ENCODE results near the gene HSPA4. TPM values are rescaled to one million over a fixed set of nuclear protein-coding genes. Genes with fewer than 3 reads are reported as not detected.
"Not testable (repeated sequence)": the region's sequence is repeated elsewhere in the genome, so short reads cannot be mapped to it uniquely, and the experiment has no call there.

HSPA4 gene
- total RNA-seq, 2 experiments from 2014 or later = 105 to 169 TPM

DNA sequence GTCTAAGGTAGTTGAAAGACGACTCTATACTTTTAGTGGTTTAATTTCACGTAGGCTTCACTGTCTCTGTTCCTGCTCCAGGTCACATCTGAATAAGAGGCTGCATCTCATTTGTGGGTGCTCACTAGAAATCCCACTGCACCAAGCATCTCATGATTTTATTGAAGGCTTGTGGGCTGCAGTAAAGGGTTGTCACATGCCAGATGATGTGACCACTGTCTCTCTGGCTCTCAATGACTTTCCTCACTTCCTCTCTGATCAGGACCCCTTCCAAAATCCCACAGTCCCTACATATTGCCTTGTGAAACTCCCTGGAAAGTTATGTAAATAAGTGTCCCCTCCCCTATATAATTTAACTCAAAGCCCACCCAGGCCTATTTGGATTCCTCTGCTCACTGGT is 16.6 kb upstream of the HSPA4 start:
- no peaks in the 10 kb centered on the region for H3K36me3 Mint-ChIP-seq
- H3K9me3 Mint-ChIP-seq (ENCODE audit: low read depth) = no peaks in the 10 kb centered on the region
- no peaks in the 10 kb centered on the region for H3K27me3 Mint-ChIP-seq
- no peak overlapping the region for H3K27ac Mint-ChIP-seq
- peaks cover 8% of the 10 kb centered on the region for H3K4me1 Mint-ChIP-seq
- CTCF ChIA-PET = no interaction called here
- no peak for DNase-seq
- no peak overlapping the region for H3K4me3 Mint-ChIP-seq
- no peak for ATAC-seq

DNA sequence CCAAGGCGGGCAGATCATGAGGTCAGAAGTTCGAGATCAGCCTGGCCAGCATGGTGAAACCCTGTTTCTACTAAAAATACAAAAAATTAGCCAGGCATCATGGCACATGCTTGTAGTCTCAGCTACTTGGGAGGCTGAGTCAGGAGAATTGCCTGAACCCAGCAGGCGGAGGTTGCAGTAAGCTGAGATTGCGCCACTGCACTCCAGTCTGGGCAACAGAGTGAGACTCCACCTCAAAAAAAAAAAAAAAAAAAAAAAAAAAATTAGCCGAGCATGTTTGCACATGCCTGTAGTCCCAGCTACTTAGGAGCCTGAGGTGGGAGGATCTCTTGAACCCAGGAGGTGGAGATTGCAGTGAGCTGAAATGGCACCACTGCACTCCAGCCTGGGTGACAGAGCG is 15.1 kb upstream of the HSPA4 start:
- H3K36me3 Mint-ChIP-seq; H3K9me3 Mint-ChIP-seq (ENCODE audit: low read depth); DNase-seq; H3K27me3 Mint-ChIP-seq; CTCF ChIA-PET; H3K4me1 Mint-ChIP-seq; H3K4me3 Mint-ChIP-seq; H3K27ac Mint-ChIP-seq; ATAC-seq: not testable (repeated sequence)

DNA sequence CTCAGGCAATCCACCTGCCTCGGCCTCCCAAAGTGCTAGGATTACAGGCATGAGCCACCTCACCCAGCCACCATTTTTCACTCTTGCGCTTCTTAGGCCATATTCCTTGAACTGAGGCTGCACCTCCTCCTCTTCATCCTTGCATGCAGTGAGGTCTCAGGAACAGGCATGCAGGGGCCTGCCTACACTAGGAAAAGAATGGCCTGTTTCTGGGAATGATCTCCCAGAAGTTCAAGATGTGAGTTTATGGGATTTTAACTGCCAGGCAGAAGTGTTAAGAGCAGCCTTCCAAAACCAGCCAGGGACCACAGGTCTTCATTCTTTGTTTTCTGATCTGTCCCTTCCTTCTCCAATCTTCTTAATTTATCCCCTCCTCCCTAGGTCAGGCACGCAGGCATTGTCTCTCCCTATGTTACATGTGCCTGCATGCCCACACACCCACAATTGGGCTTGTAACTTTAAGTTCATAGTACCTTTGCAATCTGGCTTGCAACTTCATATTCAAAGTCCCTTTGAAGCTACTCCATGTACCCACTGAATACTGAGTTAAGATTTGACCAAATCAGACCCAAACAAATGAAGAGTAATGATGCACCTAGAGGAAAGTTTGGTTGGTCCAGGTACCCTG is 10.5 kb upstream of the HSPA4 start:
- CTCF ChIA-PET = no interaction called here
- no peak for DNase-seq
- no peaks in the 10 kb centered on the region for H3K9me3 Mint-ChIP-seq (ENCODE audit: low read depth)
- H3K4me1 Mint-ChIP-seq = no peaks in the 10 kb centered on the region
- H3K4me3 Mint-ChIP-seq = no peak overlapping the region
- no peak overlapping the region for H3K27ac Mint-ChIP-seq
- H3K27me3 Mint-ChIP-seq = no peaks in the 10 kb centered on the region
- no peak for ATAC-seq
- H3K36me3 Mint-ChIP-seq = no peaks in the 10 kb centered on the region

DNA sequence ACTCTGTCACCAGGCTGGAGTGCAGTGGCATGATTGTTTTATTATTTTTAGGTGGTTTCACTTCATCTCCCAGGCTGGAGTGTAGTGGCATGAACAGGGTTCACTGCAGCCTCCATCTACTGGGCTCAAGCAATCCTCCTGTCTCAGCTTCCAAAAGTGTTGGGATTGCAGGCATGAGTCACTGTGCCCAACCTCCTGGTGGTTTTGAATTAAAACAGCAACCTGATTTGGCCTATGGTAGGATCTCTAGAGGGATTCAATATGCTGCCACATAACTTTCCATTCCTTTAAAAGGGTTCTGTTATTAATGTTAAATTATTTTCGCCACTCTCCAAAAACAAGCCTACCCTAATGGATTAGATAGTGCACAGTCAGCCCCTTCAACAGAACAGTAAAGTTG is 9.9 kb upstream of the HSPA4 start:
- DNase-seq (no peak), ATAC-seq (no peak)
- Mint-ChIP-seq H3K27ac (no peak overlapping the region), H3K4me3 (no peak overlapping the region), H3K9me3 (ENCODE audit: low read depth) (no peaks in the 10 kb centered on the region), H3K4me1 (no peaks in the 10 kb centered on the region), H3K36me3 (no peaks in the 10 kb centered on the region), H3K27me3 (no peaks in the 10 kb centered on the region)
- CTCF ChIA-PET = no interaction called here

DNA sequence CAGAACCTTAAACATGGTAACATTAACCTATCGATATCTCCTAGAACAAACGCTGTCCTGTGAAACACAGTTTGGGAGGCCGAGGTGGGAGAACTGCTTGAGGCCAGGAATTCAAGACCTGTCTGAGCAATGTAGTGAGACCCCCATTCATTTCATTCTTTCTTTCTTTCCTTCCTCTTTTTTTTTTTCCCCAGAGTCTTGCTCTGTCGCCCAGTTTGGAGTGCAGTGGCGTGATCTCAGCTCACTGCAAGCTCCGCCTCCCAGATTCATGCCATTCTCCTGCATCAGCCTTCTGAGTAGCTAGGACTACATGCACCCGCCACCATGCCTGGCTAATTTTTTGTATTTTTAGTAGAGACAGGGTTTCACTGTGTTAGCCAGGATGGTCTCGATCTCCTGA is 5.3 kb upstream of the HSPA4 start:
- ATAC-seq; H3K36me3 Mint-ChIP-seq; DNase-seq; CTCF ChIA-PET; H3K4me3 Mint-ChIP-seq; H3K27ac Mint-ChIP-seq; H3K9me3 Mint-ChIP-seq (ENCODE audit: low read depth); H3K27me3 Mint-ChIP-seq: not testable (repeated sequence)
- peaks cover 19% of the 10 kb centered on the region for H3K4me1 Mint-ChIP-seq

DNA sequence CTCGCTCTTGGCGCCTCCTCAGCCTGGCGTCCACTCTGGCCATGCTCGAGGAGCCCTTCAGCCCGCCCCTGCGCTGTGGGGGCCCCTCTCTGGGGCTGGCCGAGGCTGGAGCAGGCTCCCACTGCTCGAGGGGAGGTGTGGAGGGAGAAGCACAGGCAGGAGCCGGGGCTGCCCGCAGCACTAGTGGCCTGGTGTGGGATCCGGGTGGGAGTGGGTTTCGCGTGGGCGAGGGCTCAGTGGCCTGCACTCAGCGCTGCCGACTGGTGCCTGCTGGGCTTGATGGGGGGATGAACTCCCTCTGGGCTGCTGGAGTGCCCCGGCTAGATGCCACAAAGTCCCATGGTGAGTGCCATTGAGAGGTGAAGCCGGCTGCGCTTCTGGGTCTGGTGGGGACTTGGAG is 4.4 kb upstream of the HSPA4 start:
- H3K9me3 Mint-ChIP-seq (ENCODE audit: low read depth) = no peaks in the 10 kb centered on the region
- ATAC-seq (no peak), DNase-seq (no peak)
- no peak overlapping the region for H3K27ac Mint-ChIP-seq
- no peaks in the 10 kb centered on the region for H3K27me3 Mint-ChIP-seq
- CTCF ChIA-PET = no interaction called here
- H3K36me3 Mint-ChIP-seq = peaks cover 4% of the 10 kb centered on the region
- H3K4me3 Mint-ChIP-seq = no peak overlapping the region
- H3K4me1 Mint-ChIP-seq = peaks cover 19% of the 10 kb centered on the region

DNA sequence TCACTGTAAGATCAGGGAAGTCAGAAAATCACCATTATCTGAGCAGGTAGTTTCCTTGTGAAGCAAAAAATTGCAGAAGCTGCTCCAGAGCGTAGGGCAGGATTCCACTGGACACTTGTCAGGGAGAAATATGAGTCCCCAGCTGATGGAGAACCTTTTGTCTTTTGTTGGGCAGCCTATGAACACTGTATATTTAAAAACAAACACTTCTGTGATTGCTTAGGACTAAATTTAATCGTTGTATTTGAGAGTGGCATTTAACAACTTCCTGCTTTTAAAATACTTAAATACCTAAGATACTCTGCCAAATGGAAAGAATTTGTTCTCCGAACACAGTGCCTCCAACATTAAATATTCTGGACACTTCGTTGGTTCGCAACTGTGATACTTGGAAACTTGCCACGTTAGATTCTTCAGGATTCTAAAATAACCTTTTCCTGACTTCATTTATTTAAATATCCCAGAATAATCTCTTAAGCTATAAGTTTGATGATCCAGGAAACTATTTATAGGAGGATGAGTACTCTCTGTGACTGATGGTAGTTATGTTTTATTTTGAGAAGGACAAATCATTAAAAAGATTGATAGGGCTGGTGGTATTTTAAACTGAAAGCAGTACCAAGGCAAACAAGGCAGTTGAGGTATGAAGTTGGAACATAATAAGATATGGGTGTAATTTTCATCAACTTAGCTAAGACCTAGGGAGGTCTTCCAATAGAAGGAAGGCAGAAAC is 2.7 kb upstream of the HSPA4 start:
- CTCF ChIA-PET = no interaction called here
- no peak overlapping the region for H3K4me3 Mint-ChIP-seq

DNA sequence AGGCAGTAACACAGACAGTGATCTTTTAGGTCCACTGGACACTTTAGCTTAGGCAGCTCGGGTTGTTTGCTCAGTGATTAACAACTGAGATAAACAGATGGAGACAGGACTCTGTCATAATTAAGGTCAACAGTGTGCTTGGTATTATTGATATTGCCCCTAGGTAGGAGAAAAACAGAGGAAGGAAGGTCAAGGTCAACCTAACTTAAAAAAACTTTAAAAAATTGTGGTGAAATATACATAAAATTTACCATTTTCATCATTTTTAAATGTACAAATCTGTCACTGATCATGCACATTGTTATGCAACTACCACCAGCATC is 2.1 kb upstream of the HSPA4 start:
- Mint-ChIP-seq H3K27me3 (no peaks in the 10 kb centered on the region), H3K4me1 (peaks cover 35% of the 10 kb centered on the region), H3K9me3 (ENCODE audit: low read depth) (no peaks in the 10 kb centered on the region), H3K27ac (peak overlapping the region; percentile 47), H3K36me3 (peaks cover 16% of the 10 kb centered on the region), H3K4me3 (no peak overlapping the region)
- CTCF ChIA-PET = no interaction called here
- ATAC-seq (no peak), DNase-seq (no peak)

More for the DNA sequence above, 2.7 kb upstream of the HSPA4 start:
- DNase-seq (no peak), ATAC-seq (no peak)
- H3K9me3 Mint-ChIP-seq (ENCODE audit: low read depth) = no peaks in the 10 kb centered on the region
- H3K27me3 Mint-ChIP-seq = no peaks in the 10 kb centered on the region
- H3K4me1 Mint-ChIP-seq = peaks cover 31% of the 10 kb centered on the region
- peaks cover 11% of the 10 kb centered on the region for H3K36me3 Mint-ChIP-seq
- peak overlapping the region; percentile 27 for H3K27ac Mint-ChIP-seq

DNA sequence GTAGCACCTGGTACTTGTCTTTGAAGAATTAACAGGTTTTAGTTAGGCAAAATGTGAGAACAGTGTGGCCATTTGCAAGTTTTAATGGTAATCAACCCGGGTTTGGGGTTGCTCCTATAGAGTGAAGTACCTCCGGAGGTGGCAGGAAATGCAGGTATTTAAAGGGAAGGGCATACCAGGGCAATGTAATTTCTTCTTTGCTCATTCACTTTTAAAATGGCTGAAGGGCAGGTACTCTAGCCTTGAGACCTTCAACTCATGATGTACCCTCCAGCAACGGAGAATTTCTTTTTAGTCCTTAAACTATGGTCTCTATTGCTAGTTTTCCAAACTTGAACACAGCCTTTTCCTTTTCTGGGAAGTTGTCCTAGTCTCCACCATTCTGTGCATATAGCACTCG is 1.3 kb upstream of the HSPA4 start:
- Mint-ChIP-seq H3K4me3 (peak overlapping the region; percentile 98), H3K27me3 (no peaks in the 10 kb centered on the region), H3K27ac (peak overlapping the region; percentile 100), H3K4me1 (peaks cover 43% of the 10 kb centered on the region), H3K36me3 (peaks cover 22% of the 10 kb centered on the region), H3K9me3 (ENCODE audit: low read depth) (no peaks in the 10 kb centered on the region)
- CTCF ChIA-PET = interaction anchor here (0.8 to 1.0 kb wide), 2 partner anchors 24 to 184 kb away, joined by 3 read pairs; partner anchors contain the start of genes GDF9 and UQCRQ
- ATAC-seq (no peak), DNase-seq (no peak)

DNA sequence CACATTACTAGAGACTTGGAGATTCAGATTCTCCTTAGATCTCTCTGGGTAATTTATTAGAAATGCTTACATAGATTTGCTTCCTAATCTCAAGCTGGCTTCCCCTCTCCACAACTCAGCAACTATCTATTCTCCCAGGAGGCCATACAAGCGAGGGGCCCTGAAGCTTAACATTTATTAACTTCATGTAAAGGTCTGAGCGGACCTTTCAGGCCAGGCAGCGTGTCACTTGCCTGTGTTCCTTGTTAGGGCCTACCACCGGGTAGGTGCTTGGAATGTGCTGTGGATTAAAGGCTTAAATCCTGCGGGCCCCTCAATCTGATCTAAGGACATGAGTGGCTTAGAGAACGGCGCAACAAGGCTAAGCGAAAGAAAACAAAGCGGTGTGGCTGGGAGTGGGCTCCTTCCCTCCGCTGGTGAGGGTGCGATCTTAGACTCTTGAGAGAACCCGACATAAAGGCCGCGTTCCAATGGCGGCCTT is 712 bp upstream of the HSPA4 start:
- Mint-ChIP-seq H3K27ac (peak overlapping the region; percentile 100), H3K27me3 (no peaks in the 10 kb centered on the region), H3K4me1 (peaks cover 47% of the 10 kb centered on the region), H3K9me3 (ENCODE audit: low read depth) (no peaks in the 10 kb centered on the region), H3K36me3 (peaks cover 22% of the 10 kb centered on the region), H3K4me3 (peak overlapping the region; percentile 98)
- DNase-seq (no peak), ATAC-seq (no peak)
- CTCF ChIA-PET = interaction anchor here (0.8 to 1.0 kb wide), 5 partner anchors 18 to 184 kb away, joined by 3 read pairs; partner anchors contain the start of genes GDF9 and UQCRQ

DNA sequence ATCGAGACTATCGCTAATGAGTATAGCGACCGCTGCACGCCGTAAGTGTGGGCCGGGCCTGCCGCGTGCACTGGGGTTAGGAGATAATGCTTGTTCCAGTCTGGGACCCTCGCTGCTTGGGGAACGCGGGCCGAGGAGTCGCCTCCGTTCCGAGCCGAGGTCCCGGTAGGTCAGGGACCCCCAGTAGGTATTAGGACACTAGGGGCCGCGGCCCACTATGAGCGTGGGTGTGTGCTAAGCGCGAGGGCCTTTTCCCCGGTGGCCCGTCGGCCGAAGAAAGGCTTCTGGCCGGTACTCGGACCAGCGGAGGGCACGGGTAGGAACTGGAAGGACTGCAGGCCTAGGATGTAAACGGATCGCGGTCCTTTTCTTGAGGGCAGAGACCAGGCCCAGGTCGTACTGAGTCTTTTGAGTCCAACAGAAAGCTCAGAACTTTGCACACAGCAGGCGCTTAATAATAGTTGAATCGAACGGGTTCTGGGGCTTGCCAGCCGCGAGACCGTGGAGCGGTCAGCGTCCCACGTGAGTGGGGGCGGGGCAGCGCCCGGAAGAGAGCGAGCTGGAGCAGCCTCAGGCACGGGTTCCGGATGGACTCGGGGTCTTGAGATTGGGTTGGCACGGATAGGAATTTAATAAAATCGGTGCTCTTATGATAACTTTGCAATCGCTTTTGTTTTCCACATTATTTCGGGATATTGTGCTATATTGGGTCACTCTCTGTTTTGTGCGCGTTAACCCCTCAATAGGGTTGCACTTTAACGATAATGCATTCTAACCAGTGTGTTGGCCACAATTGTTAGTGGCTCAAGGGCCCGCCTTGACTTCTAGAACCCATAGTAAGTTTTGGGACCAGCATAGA is 733 bp downstream of the HSPA4 start:
- DNase-seq (peak; percentile 82), ATAC-seq (peak; percentile 34)
- peaks cover 52% of the 10 kb centered on the region for H3K4me1 Mint-ChIP-seq
- CTCF ChIA-PET = interaction anchor here (0.6 to 1.0 kb wide), 4 partner anchors 27 to 198 kb away, joined by 3 read pairs; no protein-coding TSS in a partner anchor
- peaks cover 22% of the 10 kb centered on the region for H3K36me3 Mint-ChIP-seq
- H3K9me3 Mint-ChIP-seq (ENCODE audit: low read depth) = no peaks in the 10 kb centered on the region
- H3K27ac Mint-ChIP-seq = peak overlapping the region; percentile 100
- peak overlapping the region; percentile 98 for H3K4me3 Mint-ChIP-seq
- H3K27me3 Mint-ChIP-seq = no peaks in the 10 kb centered on the region

DNA sequence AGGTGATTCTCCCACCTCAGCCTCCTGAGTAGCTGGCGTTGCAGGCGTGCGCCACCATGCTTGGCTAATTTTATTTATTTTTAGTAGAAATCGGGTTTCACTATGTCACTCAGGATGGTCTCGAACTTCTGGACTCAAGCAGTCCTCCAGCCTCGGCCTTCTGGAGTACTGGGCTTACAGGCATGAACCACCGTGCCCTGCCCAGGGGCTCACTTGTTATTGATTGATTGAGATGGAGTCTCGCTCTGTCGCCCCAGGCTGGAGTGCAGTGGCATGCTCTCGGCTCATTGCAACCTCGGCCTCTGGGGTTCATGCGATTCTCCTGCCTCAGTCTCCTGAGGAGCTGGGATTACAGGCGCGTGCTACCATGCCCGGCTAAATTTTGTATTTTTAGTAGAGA is 1.6 kb downstream of the HSPA4 start:
- peaks cover 22% of the 10 kb centered on the region for H3K36me3 Mint-ChIP-seq
- peak overlapping the region; percentile 98 for H3K4me3 Mint-ChIP-seq
- H3K27me3 Mint-ChIP-seq = no peaks in the 10 kb centered on the region
- DNase-seq = no peak
- CTCF ChIA-PET = interaction anchor here (0.8 kb wide), 1 partner anchor 92 kb away, joined by 4 read pairs; no protein-coding TSS in a partner anchor
- ATAC-seq = no peak
- no peak overlapping the region for H3K27ac Mint-ChIP-seq
- H3K9me3 Mint-ChIP-seq (ENCODE audit: low read depth) = no peaks in the 10 kb centered on the region
- H3K4me1 Mint-ChIP-seq = peaks cover 58% of the 10 kb centered on the region

DNA sequence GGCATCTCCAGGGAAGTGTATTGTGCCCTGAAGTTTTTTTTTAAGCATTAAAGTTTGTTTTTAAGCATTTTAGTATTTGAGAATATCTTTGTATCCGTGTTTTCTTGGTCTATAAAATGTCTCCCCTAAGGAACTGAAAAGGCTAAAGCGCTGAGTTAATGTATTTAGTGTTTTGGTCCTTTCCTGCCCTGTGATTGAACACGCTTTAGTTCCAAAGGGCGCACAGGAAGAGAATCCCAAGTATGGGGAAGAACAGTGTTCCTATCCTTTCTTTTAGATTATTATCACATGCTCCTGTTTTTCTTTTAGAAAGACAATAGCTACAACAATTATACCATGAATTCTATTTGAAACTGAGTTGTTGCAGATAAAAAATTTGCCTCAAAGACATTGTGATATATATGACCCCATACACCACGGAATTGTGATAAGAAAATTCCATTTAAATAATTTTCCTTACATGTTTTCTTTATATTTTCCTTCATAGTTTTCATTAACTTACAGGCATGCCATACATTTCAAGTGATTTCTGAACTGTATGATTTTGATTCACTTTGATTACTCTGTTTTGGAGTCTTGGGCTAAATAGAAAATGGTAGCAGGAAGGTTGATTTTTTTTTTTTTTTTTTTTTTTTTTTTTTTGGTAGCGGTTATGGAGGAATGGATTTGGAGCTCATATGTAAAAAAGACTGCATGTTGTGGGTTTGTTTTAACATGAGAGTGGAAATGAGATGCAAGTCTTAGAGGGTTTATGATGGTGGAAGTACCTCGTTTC is 3.1 kb downstream of the HSPA4 start:
- Mint-ChIP-seq H3K4me3 (no peak overlapping the region), H3K9me3 (ENCODE audit: low read depth) (no peaks in the 10 kb centered on the region), H3K36me3 (peaks cover 22% of the 10 kb centered on the region), H3K27ac (no peak overlapping the region), H3K4me1 (peaks cover 54% of the 10 kb centered on the region), H3K27me3 (no peaks in the 10 kb centered on the region)
- DNase-seq (no peak), ATAC-seq (no peak)
- CTCF ChIA-PET = no interaction called here
